Naive B cell (primary cell): ENCODE results near the gene ELANE. TPM values are rescaled to one million over a fixed set of nuclear protein-coding genes. Genes with fewer than 3 reads are reported as not detected.
"Not testable (repeated sequence)": the region's sequence is repeated elsewhere in the genome, so short reads cannot be mapped to it uniquely, and the experiment has no call there.

Experiments
- ATAC-seq, 2 donors: fragments of 150-1000 bp; cut with Tn5 transposase; 2 replicates each; pipeline ENCODE4 v1.10.0; 2021; ENCODE audit warnings: low read depth in 2 of 2, mild to moderate bottlenecking in 2 of 2, moderate library complexity in 2 of 2
- DNase-seq: peaks from one replicate; pipeline ENCODE4 v3.0.0; 2022
- H3K27ac Mint-ChIP-seq, 6 donors: one replicate each; pipeline ENCODE4 v1.8.0; 2020 to 2022; ENCODE audit warnings: mild to moderate bottlenecking in 6 of 6, mixed read lengths in 6 of 6, moderate library complexity in 5 of 6, inconsistent platforms in 2 of 6
- H3K27me3 Mint-ChIP-seq, 3 donors: one replicate each; pipeline ENCODE4 v1.8.0; 2021 to 2022; ENCODE audit warnings: mixed read lengths in 3 of 3, mild to moderate bottlenecking in 1 of 3
- H3K36me3 Mint-ChIP-seq, 2 donors: one replicate each; pipeline ENCODE4 v1.8.0; 2020 to 2022; ENCODE audit warnings: mixed read lengths in 2 of 2, inconsistent platforms in 1 of 2, mild to moderate bottlenecking in 1 of 2
- H3K4me1 Mint-ChIP-seq, 3 donors: one replicate each; pipeline ENCODE4 v1.8.0; 2020 to 2022; ENCODE audit warnings: mixed read lengths in 3 of 3, inconsistent platforms in 1 of 3, mild to moderate bottlenecking in 1 of 3, moderate library complexity in 1 of 3
- H3K4me3 Mint-ChIP-seq, 8 donors: one replicate each; pipeline ENCODE4 v1.8.0; 2020 to 2022; ENCODE audit warnings: mild to moderate bottlenecking in 8 of 8, mixed read lengths in 8 of 8, moderate library complexity in 8 of 8, inconsistent platforms in 2 of 8
- H3K9me3 Mint-ChIP-seq, 7 donors: one replicate each; pipeline ENCODE4 v1.8.0; 2020 to 2022; ENCODE audit warnings: mixed read lengths in 7 of 7, mild to moderate bottlenecking in 5 of 7, inconsistent platforms in 2 of 7, moderate library complexity in 1 of 7
- polyA plus RNA-seq, 6 donors: library from polyadenylated mRNA; unstranded; fragments of 300-500 nt; fragmentation: Illumina TruSeq; gene quantifications; one replicate each; pipeline ENCODE4 v1.2.3, GENCODE V29; 2021; ENCODE audit warnings: low read depth in 6 of 6

The ELANE gene
- polyA plus RNA-seq, 6 donors from 2014 or later: not detected

- ATAC-seq: no peak
These were observed 35.0 kb downstream of the ELANE start for GRCh38 chr19:887072-887471.

GRCh38 chr19:887599-887998 is 35.5 kb downstream of the ELANE start:
- Mint-ChIP-seq H3K4me3 (peak overlapping the region in 2 of 8 donors; percentile 41 to 42), H3K27ac (no peak overlapping the region), H3K27me3 (no peaks in the 10 kb centered on the region), H3K9me3 (no peaks in the 10 kb centered on the region), H3K4me1 (peaks cover 12 to 20% (median 18%) of the 10 kb centered on the region in 3 donors), H3K36me3 (no peaks in the 10 kb centered on the region)
- no peak for ATAC-seq
- DNase-seq: no peak

More at GRCh38 chr19:887072-887471, 35.0 kb downstream of the ELANE start:
- no peaks in the 10 kb centered on the region for H3K27me3 Mint-ChIP-seq
- no peaks in the 10 kb centered on the region for H3K9me3 Mint-ChIP-seq
- peaks cover 9 to 16% (median 15%) of the 10 kb centered on the region in 3 donors for H3K4me1 Mint-ChIP-seq
- H3K36me3 Mint-ChIP-seq: no peaks in the 10 kb centered on the region
- no peak for DNase-seq
- peak overlapping the region in 1 of 8 donors; percentile 41 for H3K4me3 Mint-ChIP-seq
- no peak overlapping the region for H3K27ac Mint-ChIP-seq

GRCh38 chr19:888581-889385 is 36.7 kb downstream of the ELANE start:
- no peak for DNase-seq
- Mint-ChIP-seq H3K9me3 (peaks cover 0 to 3% (median 0%) of the 10 kb centered on the region in 7 donors), H3K27me3 (no peaks in the 10 kb centered on the region), H3K4me1 (peaks cover 17 to 30% (median 27%) of the 10 kb centered on the region in 3 donors), H3K27ac (peak overlapping the region in 4 of 6 donors; percentile 59 to 87 (median 76)), H3K36me3 (no peaks in the 10 kb centered on the region), H3K4me3 (peak overlapping the region in 6 of 8 donors; percentile 9 to 70 (median 38))
- no peak for ATAC-seq

GRCh38 chr19:889662-890295 is 37.7 kb downstream of the ELANE start:
- no peak for DNase-seq
- Mint-ChIP-seq H3K27me3 (no peaks in the 10 kb centered on the region), H3K4me3 (peak overlapping the region in 4 of 8 donors; percentile 35 to 71 (median 62)), H3K9me3 (peaks cover 0 to 3% (median 0%) of the 10 kb centered on the region in 7 donors), H3K27ac (peak overlapping the region in 2 of 6 donors; percentile 56 to 87), H3K36me3 (no peaks in the 10 kb centered on the region), H3K4me1 (peaks cover 17 to 34% (median 30%) of the 10 kb centered on the region in 3 donors)
- ATAC-seq: no peak

GRCh38 chr19:890831-891230 is 38.7 kb downstream of the ELANE start:
- no peak for DNase-seq
- H3K36me3 Mint-ChIP-seq: no peaks in the 10 kb centered on the region
- H3K9me3 Mint-ChIP-seq: peaks cover 0 to 3% (median 0%) of the 10 kb centered on the region in 7 donors
- H3K4me1 Mint-ChIP-seq: peaks cover 21 to 34% (median 30%) of the 10 kb centered on the region in 3 donors
- H3K4me3 Mint-ChIP-seq: peak overlapping the region; percentile 68 to 88 (median 79)
- H3K27ac Mint-ChIP-seq: peak overlapping the region in 3 of 6 donors; percentile 73 to 91 (median 80)
- no peak for ATAC-seq
- no peaks in the 10 kb centered on the region for H3K27me3 Mint-ChIP-seq

- H3K36me3 Mint-ChIP-seq, DNase-seq, ATAC-seq, H3K9me3 Mint-ChIP-seq, H3K27me3 Mint-ChIP-seq: not testable (repeated sequence)
- Mint-ChIP-seq H3K27ac (peak overlapping the region in 3 of 6 donors; percentile 29 to 100 (median 56)), H3K4me1 (peaks cover 26 to 34% (median 30%) of the 10 kb centered on the region in 3 donors), H3K4me3 (peak overlapping the region; percentile 81 to 96 (median 88))
These were observed 39.5 kb downstream of the ELANE start for GRCh38 chr19:891421-892200.

GRCh38 chr19:892243-892893 is 40.3 kb downstream of the ELANE start:
- ATAC-seq (peak in 1 of 2 donors; percentile 24), DNase-seq (no peak)
- H3K27ac Mint-ChIP-seq: peak overlapping the region; percentile 79 to 100 (median 90)
- peaks cover 27 to 32% (median 30%) of the 10 kb centered on the region in 3 donors for H3K4me1 Mint-ChIP-seq
- H3K27me3 Mint-ChIP-seq: no peaks in the 10 kb centered on the region
- H3K36me3 Mint-ChIP-seq: no peaks in the 10 kb centered on the region
- peaks cover 0 to 3% (median 0%) of the 10 kb centered on the region in 7 donors for H3K9me3 Mint-ChIP-seq
- peak overlapping the region; percentile 81 to 97 (median 91) for H3K4me3 Mint-ChIP-seq

GRCh38 chr19:892894-893689 is 41.0 kb downstream of the ELANE start, which contains the start of the genes MED16 and RNU6-9:
Gene MED16, minus strand, starts transcription at chr19:893187. Its CDS starts 2,056 bp downstream, at chr19:891131.
Gene RNU6-9, plus strand, starts transcription at chr19:893484.
- Mint-ChIP-seq H3K27me3 (no peaks in the 10 kb centered on the region), H3K36me3 (no peaks in the 10 kb centered on the region), H3K4me1 (peaks cover 27 to 37% (median 30%) of the 10 kb centered on the region in 3 donors), H3K27ac (peak within 1 kb of the TSS; percentile 97 to 100 (median 100)), H3K4me3 (peak within 1 kb of the TSS; percentile 88 to 97 (median 94)), H3K9me3 (peaks cover 0 to 3% (median 0%) of the 10 kb centered on the region in 7 donors)
- DNase-seq (peak; percentile 94), ATAC-seq (peak; percentile 91 to 93)

- Mint-ChIP-seq H3K4me1 (peaks cover 19 to 29% (median 27%) of the 10 kb centered on the region in 3 donors), H3K27ac (peak overlapping the region in 4 of 6 donors; percentile 39 to 78 (median 66)), H3K9me3 (peaks cover 0 to 3% (median 0%) of the 10 kb centered on the region in 7 donors), H3K27me3 (no peaks in the 10 kb centered on the region), H3K36me3 (no peaks in the 10 kb centered on the region), H3K4me3 (peak overlapping the region in 2 of 8 donors; percentile 62 to 81)
- no peak for ATAC-seq
- DNase-seq: no peak
These were observed 44.3 kb downstream of the ELANE start for GRCh38 chr19:896434-896833.

GRCh38 chr19:896999-897398 is 44.9 kb downstream of the ELANE start:
- peaks cover 18 to 27% (median 26%) of the 10 kb centered on the region in 3 donors for H3K4me1 Mint-ChIP-seq
- H3K4me3 Mint-ChIP-seq: no peak overlapping the region
- no peaks in the 10 kb centered on the region for H3K36me3 Mint-ChIP-seq
- peak overlapping the region in 2 of 6 donors; percentile 39 to 78 for H3K27ac Mint-ChIP-seq
- peaks cover 0 to 3% (median 0%) of the 10 kb centered on the region in 7 donors for H3K9me3 Mint-ChIP-seq
- DNase-seq: no peak
- no peak for ATAC-seq
- no peaks in the 10 kb centered on the region for H3K27me3 Mint-ChIP-seq

GRCh38 chr19:897442-898039 is 45.4 kb downstream of the ELANE start:
- Mint-ChIP-seq H3K4me1 (peaks cover 14 to 24% (median 21%) of the 10 kb centered on the region in 3 donors), H3K27me3 (no peaks in the 10 kb centered on the region), H3K4me3 (no peak overlapping the region), H3K27ac (peak overlapping the region in 1 of 6 donors; percentile 39), H3K36me3 (no peaks in the 10 kb centered on the region), H3K9me3 (peaks cover 0 to 3% (median 0%) of the 10 kb centered on the region in 7 donors)
- no peak for DNase-seq
- ATAC-seq: no peak
